Measurements from ENCODE around the gene LRRN1. TPM values are rescaled to one million over a fixed set of nuclear protein-coding genes. Genes with fewer than 3 reads are reported as not detected.

Gene LRRN1
- total RNA-seq, 1 donor: 4.0 TPM

DNA sequence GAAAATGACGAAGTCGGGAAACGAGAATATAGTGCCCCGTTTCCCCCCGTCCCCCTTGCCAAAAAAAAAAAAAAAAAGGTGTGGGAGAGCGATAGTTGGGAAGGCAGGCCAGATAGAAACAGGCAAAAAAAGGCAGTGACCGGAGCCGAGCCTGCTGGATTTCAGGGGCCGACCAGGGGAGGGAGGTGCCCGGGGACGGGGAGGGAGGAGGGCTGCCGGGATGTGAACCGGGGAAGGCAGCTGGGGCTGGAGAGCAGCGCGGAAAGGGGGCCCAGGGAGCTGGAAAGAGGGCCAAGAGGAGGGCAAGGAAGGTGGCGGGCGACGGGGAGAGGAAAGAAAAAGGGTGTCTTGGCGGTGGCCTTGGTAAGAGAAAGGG lies 837 bp downstream of the LRRN1 start:
- Histone ChIP-seq H3K27ac (ENCODE audit: low read depth, low read length) (no peak overlapping the region), H2AFZ (ENCODE audit: low read length) (no peak overlapping the region), H3K79me2 (ENCODE audit: insufficient read depth, low read length) (no peaks in the 10 kb centered on the region), H3K27me3 (ENCODE audit: insufficient read depth, low read length) (peaks cover 11% of the 10 kb centered on the region), H3K36me3 (ENCODE audit: insufficient read depth, low read length) (no peaks in the 10 kb centered on the region), H3K4me2 (ENCODE audit: insufficient read depth, low read length) (no peak overlapping the region), H3K4me1 (ENCODE audit: insufficient read depth, low read length) (no peaks in the 10 kb centered on the region), H4K20me1 (ENCODE audit: insufficient read depth, low read length) (no peaks in the 10 kb centered on the region), H3K9me3 (ENCODE audit: low read depth, low read length) (no peaks in the 10 kb centered on the region), H3K4me3 (ENCODE audit: insufficient read depth, low read length) (no peak overlapping the region)
- TF ChIP-seq, protein P1, sequence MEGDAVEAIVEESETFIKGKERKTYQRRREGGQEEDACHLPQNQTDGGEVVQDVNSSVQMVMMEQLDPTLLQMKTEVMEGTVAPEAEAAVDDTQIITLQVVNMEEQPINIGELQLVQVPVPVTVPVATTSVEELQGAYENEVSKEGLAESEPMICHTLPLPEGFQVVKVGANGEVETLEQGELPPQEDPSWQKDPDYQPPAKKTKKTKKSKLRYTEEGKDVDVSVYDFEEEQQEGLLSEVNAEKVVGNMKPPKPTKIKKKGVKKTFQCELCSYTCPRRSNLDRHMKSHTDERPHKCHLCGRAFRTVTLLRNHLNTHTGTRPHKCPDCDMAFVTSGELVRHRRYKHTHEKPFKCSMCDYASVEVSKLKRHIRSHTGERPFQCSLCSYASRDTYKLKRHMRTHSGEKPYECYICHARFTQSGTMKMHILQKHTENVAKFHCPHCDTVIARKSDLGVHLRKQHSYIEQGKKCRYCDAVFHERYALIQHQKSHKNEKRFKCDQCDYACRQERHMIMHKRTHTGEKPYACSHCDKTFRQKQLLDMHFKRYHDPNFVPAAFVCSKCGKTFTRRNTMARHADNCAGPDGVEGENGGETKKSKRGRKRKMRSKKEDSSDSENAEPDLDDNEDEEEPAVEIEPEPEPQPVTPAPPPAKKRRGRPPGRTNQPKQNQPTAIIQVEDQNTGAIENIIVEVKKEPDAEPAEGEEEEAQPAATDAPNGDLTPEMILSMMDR (IDR thresholded peaks at IDR 0.05; ENCODE audit: extremely low read depth, low read depth, low read length): no peak
- DNase-seq (ENCODE audit: insufficient read length, low spot score, missing footprints): peak; percentile 61

DNA sequence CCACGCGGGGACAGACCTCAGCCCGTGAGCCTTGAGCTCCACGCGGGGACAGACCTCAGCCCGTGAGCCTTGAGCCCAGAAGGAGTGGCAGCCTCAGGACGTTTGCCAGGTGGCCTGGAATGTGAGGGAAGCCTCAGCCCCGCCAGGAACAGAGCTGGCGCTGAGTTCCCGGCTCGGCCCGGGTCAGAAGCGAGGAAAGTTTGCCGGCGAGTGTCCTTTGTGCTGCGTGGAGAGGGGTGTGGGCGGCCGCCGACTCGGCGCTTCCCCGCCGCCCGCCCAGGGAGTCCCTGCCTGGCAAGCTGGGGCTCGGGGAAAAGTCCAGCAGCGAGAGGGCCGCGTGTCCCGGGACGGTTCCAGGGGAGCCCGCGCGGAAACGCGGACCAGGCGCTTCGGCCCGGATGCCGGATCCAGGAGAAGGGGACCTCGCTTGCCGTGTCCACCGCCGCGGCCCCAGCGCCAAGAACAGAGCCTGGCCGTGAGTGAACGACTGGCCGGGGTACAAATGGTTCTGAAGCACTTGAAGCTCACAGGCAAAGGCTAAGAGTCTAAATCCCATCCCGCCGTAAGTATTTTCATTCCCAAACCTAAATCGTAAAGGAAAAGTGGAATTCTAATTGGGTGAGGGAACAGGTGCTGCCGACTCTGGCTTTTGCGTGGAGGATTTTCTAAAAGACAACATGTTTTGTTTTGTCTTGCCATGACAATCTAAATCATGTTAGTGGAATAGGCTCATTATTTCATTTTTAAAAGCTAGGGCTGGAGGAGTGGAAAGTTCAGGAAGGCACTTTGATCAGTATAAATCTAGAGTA lies 1.7 kb downstream of the LRRN1 start:
- H3K4me3 ChIP-seq (ENCODE audit: insufficient read depth, low read length): no peak overlapping the region

DNA sequence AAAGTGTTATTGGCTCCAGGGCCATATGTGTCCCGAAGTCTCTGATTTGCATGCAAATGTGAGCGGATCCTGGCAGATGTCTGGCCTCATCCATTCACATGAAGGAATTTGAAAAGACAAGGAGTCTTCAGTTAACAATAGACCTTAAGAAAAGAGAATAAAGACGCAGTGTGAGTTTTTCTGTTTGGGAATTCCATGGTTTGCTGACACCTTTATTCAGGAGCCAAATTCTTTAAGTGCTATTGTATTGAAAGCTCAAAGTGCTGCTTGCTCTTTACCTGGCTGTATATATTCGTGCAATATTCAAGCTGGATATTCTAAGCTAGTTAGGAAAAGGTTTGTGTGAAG lies 2.2 kb downstream of the LRRN1 start:
- Histone ChIP-seq H3K36me3 (ENCODE audit: insufficient read depth, low read length) (no peaks in the 10 kb centered on the region), H2AFZ (ENCODE audit: low read length) (no peak overlapping the region), H3K79me2 (ENCODE audit: insufficient read depth, low read length) (no peaks in the 10 kb centered on the region), H3K4me2 (ENCODE audit: insufficient read depth, low read length) (no peak overlapping the region), H3K4me1 (ENCODE audit: insufficient read depth, low read length) (no peaks in the 10 kb centered on the region), H3K9me3 (ENCODE audit: low read depth, low read length) (no peaks in the 10 kb centered on the region), H3K4me3 (ENCODE audit: insufficient read depth, low read length) (no peak overlapping the region), H4K20me1 (ENCODE audit: insufficient read depth, low read length) (no peaks in the 10 kb centered on the region), H3K27ac (ENCODE audit: low read depth, low read length) (no peak overlapping the region), H3K27me3 (ENCODE audit: insufficient read depth, low read length) (peaks cover 11% of the 10 kb centered on the region)
- TF ChIP-seq, protein P1 (IDR thresholded peaks at IDR 0.05; ENCODE audit: extremely low read depth, low read depth, low read length): no peak
- no peak for DNase-seq (ENCODE audit: insufficient read length, low spot score, missing footprints)

More for the DNA sequence above, 1.7 kb downstream of the LRRN1 start:
- Histone ChIP-seq H2AFZ (ENCODE audit: low read length) (no peak overlapping the region), H3K9me3 (ENCODE audit: low read depth, low read length) (no peaks in the 10 kb centered on the region), H3K36me3 (ENCODE audit: insufficient read depth, low read length) (no peaks in the 10 kb centered on the region), H3K27ac (ENCODE audit: low read depth, low read length) (no peak overlapping the region), H3K4me1 (ENCODE audit: insufficient read depth, low read length) (no peaks in the 10 kb centered on the region), H3K79me2 (ENCODE audit: insufficient read depth, low read length) (no peaks in the 10 kb centered on the region), H3K27me3 (ENCODE audit: insufficient read depth, low read length) (peaks cover 11% of the 10 kb centered on the region), H4K20me1 (ENCODE audit: insufficient read depth, low read length) (no peaks in the 10 kb centered on the region), H3K4me2 (ENCODE audit: insufficient read depth, low read length) (no peak overlapping the region)
- TF ChIP-seq, protein P1 (IDR thresholded peaks at IDR 0.05; ENCODE audit: extremely low read depth, low read depth, low read length): no peak
- DNase-seq (ENCODE audit: insufficient read length, low spot score, missing footprints): no peak

DNA sequence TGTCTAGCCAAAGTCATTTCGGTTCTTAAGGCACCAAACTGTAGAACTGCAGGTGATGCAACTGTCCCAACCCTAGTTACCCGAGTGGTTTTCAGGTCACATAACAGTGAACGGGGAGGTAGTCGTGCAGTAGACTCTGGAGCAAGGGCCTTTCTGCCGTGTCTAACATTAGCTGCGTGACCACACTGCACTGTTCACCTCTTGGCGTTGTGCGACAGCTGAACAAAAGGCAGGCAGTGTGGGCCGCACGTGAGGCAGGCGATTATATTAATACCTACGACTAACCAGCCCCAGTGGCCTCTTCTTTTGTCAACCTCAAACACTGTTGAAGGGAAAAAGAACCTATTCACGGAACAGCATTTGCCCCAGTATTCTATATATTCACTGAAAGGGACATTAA lies 2.8 kb downstream of the LRRN1 start:
- Histone ChIP-seq H3K4me2 (ENCODE audit: insufficient read depth, low read length) (no peak overlapping the region), H3K27ac (ENCODE audit: low read depth, low read length) (no peak overlapping the region), H3K4me1 (ENCODE audit: insufficient read depth, low read length) (no peaks in the 10 kb centered on the region), H4K20me1 (ENCODE audit: insufficient read depth, low read length) (no peaks in the 10 kb centered on the region), H3K79me2 (ENCODE audit: insufficient read depth, low read length) (no peaks in the 10 kb centered on the region), H3K9me3 (ENCODE audit: low read depth, low read length) (no peaks in the 10 kb centered on the region), H3K36me3 (ENCODE audit: insufficient read depth, low read length) (no peaks in the 10 kb centered on the region), H2AFZ (ENCODE audit: low read length) (no peak overlapping the region), H3K27me3 (ENCODE audit: insufficient read depth, low read length) (peaks cover 11% of the 10 kb centered on the region), H3K4me3 (ENCODE audit: insufficient read depth, low read length) (no peak overlapping the region)
- TF ChIP-seq, protein P1 (IDR thresholded peaks at IDR 0.05; ENCODE audit: extremely low read depth, low read depth, low read length): no peak
- no peak for DNase-seq (ENCODE audit: insufficient read length, low spot score, missing footprints)

All from osteoblast (primary cell).